NCI-H146 treated with DMSO at 0.1 percent for 48 hours (cell line): ENCODE results near the gene PGA5.
"Not testable (repeated sequence)": the region's sequence is repeated elsewhere in the genome, so short reads cannot be mapped to it uniquely, and the experiment has no call there.

Experiments used
- DNase-seq: peaks from one replicate; lab custom pipeline; 2025; ENCODE audit not compliant: unreplicated experiment; lab: John Stamatoyannopoulos, UW

The PGA5 gene

DNA sequence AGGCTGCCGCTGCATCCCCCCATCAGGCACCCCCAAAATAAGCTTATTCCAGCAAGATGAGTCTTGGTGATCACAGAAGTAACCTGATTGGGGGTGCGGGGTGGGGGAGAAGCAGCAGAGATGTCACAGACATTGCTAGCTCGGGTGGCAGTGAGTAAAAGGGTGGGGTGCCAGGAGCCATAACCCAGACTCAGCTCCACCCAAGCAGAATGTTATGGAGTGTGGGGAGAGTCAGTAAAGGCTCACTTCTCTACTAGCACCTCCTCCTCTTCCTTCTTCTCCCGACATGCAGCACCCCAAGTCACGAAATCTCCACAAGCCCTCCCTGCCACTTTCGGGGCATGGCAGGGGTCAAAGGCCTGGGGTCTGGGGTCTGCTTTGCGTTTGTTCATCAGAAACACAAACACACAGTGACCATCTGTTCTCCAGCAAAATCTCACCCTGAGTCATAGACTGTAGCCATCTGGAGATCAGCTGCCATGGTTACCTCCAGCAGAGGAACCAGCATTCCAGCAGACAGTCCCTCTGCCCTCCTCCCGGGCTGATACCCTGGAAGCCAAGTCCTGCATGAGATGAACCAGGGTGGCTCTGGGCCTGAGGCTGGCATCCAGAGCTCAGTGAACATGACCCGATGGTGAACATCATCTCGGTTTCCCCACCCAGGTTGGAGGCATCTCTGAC lies 14.4 kb upstream of the PGA5 start:
- DNase-seq, result not testable (repeated sequence)

DNA sequence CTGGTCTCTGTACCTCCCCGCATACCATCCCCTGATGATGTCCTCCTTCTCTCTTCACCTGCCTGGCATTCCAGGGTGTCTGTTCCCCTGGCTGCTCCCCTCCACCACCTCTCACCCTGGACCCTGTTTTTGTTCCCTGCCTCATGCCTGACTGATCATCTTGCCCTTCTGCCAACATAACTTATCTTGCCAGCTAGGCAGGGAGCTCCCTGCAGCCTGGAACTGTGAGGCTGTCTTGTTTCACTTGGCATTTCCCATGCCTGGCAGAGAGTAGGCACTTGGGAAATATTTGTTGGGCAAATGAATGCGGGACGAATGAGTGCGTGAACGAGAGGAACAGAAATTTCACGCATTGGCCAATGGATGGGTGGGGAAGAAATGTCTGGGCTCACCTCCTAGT lies 11.5 kb upstream of the PGA5 start:
- DNase-seq, result not testable (repeated sequence)

DNA sequence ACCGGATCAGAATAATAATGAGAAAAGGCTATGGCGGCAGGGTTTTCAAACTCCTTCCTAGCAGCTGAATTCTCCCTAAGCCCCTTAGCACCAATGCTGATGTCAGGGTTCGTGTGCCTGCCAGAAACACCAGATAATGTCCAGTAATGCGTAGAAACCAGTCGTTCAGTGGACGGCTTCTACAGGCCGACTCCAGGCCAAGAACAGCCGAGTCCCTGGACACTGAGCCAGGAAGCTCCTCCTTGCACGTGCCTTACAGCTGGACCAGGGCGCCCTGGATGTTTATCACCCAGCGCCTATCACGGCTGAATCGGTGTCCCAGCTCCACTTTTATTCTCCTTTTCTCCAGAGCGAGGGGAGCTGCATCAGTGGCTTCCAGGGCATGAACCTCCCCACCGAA lies 9.9 kb upstream of the PGA5 start:
- not testable (repeated sequence) for DNase-seq

DNA sequence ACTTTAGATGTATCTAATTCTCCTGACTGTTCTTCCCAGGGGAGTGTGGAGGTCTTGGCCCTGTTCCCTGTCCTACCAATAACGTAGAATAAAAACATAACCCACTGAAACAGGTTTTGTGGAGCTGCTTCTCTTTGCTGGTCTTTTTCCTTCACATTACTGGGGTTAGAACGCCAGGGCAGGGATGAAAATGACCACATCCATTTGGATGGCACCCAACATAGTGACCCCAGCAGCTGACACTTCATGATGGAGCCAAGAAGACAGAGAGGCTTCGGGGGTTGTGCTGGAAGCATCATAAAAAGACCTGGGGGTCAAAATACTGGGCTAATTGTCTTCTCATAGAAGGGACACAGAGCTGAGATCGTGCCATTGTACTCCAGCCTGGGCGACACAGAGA lies 9.4 kb upstream of the PGA5 start:
- not testable (repeated sequence) for DNase-seq

DNA sequence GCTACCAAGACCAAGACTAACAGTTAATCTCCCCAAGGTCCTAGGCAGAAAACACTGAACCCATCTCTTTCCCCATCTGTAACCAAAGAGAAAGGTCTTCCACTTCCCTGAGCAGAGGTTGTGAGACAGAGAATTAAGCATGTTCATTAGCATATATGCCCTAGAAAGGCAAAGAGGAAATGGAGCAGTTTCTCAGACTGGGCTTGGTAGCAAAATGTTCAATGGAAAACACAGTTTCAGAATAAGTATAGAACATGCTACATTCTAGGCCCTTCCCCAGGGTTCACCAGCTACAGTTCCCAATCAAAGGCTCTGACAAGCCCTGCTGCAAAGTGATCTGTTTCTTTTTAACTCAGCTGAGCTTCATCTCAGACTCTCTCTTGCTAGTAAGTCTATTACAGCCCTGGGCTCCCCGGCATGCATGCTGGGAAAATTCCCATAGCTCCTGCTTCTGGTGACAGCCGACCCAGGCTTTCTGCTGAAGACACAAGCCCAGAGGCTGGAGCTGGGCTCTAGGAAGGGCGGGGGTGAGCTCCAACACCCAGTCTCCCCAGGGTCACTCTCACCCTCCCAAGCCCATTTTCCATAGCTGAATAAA lies 8.3 kb upstream of the PGA5 start:
- DNase-seq, result not testable (repeated sequence)

DNA sequence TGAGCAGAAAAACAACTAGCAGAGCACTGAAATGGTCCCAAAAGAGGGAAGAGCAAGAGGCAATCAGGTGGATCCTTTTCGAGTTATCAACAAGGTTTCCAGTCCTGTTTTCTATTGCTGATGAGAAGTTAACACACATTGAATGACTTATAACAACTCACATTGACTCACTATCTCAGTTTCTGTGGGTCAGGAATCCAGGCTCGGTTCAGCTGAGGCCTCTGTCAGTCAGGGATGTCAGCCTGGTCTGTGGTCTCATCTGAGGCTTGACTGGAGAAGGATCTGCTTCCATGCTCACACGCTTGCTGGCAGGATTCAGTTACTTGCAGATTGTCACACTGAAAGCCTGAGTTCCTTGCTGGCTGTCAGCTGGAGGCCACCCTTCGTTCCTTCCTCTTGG lies 3.8 kb upstream of the PGA5 start:
- not testable (repeated sequence) for DNase-seq

DNA sequence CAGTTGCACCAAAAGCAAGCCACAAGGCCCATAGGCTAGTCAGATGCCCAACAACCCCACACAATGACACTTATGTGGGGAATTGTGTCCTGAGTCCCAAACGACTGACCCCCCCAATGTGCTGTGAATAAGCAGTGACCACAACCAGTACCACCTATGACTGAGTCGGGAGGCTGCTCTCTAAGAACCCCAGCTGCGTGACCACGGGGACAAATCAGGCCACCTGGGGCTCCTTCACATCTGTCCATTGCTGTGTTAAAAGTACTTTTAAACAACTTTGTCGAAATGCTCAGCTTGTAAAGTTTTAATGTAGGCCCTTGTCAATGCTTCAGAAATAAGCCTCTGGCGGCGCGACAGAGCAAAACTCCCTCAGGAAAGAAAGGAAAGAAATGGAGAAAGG lies 687 bp upstream of the PGA5 start:
- not testable (repeated sequence) for DNase-seq

DNA sequence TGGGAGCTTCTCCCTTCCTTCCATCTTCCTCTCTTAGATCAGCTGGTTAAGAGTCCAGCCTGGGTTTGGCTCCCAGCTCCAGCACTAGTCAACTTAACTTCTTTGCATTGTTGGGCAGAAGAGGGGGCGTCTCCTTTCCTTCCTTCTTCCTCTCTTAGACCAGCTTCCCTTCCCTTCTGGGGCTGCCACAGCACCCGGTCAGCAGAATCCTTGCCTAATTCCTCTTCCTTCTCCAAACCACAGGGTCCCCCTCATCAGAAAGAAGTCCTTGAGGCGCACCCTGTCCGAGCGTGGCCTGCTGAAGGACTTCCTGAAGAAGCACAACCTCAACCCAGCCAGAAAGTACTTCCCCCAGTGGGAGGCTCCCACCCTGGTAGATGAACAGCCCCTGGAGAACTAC lies 551 bp downstream of the PGA5 start:
- DNase-seq, result not testable (repeated sequence)

DNA sequence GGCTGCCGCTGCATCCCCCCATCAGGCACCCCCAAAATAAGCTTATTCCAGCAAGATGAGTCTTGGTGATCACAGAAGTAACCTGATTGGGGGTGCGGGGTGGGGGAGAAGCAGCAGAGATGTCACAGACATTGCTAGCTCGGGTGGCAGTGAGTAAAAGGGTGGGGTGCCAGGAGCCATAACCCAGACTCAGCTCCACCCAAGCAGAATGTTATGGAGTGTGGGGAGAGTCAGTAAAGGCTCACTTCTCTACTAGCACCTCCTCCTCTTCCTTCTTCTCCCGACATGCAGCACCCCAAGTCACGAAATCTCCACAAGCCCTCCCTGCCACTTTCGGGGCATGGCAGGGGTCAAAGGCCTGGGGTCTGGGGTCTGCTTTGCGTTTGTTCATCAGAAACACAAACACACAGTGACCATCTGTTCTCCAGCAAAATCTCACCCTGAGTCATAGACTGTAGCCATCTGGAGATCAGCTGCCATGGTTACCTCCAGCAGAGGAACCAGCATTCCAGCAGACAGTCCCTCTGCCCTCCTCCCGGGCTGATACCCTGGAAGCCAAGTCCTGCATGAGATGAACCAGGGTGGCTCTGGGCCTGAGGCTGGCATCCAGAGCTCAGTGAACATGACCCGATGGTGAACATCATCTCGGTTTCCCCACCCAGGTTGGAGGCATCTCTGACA lies 4.4 kb downstream of the PGA5 start:
- not testable (repeated sequence) for DNase-seq

DNA sequence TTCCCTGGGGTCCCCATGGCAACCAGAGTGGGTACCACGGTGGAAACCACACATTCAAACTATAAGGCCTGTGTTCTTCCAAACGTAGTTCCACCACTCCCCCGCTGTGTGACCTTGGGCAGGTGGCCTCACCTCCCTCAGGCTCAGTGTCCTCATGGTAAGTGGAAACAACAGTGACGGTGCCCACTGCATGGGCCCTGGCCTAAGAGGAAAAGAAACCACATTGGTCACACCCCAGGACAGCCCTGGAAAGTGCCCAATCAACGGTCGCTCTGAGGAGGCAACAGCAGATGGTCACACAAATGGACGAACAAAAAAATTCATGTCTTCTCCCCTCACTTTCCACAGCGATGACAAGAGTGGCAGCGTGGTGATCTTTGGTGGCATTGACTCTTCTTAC lies 7.1 kb downstream of the PGA5 start:
- DNase-seq, result not testable (repeated sequence)

DNA sequence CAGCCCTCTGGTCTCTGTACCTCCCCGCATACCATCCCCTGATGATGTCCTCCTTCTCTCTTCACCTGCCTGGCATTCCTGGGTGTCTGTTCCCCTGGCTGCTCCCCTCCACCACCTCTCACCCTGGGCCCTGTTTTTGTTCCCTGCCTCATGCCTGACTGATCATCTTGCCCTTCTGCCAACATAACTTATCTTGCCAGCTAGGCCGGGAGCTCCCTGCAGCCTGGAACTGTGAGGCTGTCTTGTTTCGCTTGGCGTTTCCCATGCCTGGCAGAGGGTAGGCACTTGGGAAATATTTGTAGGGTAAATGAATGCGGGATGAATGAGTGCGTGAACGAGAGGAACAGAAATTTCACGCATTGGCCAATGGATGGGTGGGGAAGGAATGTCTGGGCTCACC lies 8.2 kb downstream of the PGA5 start:
- not testable (repeated sequence) for DNase-seq

DNA sequence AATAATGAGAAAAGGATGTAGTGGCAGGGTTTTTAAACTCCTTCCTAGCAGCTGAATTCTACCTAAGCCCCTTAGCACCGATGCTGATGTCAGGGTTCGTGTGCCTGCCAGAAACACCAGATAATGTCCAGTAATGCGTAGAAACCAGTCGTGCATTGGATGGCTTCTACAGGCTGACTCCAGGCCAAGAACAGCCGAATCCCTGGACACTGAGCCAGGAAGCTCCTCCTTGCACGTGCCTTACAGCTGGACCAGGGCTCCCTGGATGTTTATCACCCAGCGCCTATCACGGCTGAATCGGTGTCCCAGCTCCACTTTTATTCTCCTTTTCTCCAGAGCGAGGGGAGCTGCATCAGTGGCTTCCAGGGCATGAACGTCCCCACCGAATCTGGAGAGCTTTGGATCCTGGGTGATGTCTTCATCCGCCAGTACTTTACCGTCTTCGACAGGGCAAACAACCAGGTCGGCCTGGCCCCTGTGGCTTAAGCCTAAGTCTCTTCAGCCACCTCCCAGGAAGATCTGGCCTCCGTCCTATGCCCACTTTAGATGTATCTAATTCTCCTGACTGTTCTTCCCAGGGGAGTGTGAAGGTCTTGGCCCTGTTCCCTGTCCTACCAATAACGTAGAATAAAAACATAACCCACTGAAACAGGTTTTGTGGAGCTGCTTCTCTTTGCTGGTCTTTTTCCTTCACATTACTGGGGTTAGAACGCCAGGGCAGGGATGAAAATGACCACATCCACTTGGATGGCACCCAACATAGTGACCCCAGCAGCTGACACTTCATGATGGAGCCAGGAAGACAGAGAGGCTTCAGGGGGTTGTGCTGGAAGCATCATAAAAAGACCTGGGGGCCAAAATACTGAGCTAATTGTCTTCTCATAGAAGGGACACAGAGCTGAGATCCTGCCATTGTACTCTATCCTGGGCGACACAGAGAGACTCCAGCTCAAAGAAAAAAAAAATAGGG lies 10.1 kb downstream of the PGA5 start:
- DNase-seq, result not testable (repeated sequence)

DNA sequence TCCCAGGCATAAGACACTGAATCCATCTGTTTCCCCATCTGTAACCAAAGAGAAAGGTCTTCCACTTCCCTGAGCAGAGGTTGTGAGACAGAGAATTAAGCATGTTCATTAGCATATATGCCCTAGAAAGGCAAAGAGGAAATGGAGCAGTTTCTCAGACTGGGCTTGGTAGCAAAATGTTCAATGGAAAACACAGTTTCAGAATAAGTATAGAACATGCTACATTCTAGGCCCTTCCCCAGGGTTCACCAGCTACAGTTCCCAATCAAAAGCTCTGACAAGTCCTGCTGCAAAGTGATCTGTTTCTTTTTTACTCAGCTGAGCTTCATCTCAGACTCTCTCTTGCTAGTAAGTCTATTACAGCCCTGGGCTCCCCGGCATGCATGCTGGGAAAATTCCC lies 11.4 kb downstream of the PGA5 start:
- DNase-seq, result not testable (repeated sequence)

DNA sequence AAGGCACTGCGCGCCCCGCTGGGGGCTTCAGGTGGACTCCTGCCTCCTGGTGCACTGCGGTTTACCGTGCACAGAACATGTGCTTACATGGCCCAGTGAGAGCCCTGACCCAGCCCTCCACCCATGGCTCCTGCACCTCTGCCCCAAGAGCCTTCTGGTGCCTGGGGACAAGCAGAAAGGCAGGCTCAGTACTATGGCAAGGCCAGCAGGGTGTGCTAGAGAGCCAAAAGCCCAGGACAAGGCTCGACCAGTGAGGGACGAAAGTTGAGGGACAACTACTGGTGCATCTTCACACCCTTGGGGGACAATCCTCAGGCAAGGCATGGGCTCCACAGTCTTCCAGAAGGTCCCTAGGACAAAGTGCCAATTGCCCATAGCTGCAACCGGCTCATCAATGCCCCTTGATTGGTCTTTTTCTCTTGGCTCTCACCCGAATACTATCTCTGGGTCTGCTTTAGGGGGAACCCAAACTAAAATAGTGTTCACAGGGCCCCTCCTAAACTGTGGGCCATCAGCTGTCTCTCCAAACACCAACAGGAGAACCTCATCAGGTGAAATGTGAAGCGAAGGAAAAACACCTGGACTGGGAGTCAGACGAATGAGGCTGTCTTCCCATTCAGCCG lies 13.5 kb downstream of the PGA5 start:
- DNase-seq, result peak; percentile 19

DNA sequence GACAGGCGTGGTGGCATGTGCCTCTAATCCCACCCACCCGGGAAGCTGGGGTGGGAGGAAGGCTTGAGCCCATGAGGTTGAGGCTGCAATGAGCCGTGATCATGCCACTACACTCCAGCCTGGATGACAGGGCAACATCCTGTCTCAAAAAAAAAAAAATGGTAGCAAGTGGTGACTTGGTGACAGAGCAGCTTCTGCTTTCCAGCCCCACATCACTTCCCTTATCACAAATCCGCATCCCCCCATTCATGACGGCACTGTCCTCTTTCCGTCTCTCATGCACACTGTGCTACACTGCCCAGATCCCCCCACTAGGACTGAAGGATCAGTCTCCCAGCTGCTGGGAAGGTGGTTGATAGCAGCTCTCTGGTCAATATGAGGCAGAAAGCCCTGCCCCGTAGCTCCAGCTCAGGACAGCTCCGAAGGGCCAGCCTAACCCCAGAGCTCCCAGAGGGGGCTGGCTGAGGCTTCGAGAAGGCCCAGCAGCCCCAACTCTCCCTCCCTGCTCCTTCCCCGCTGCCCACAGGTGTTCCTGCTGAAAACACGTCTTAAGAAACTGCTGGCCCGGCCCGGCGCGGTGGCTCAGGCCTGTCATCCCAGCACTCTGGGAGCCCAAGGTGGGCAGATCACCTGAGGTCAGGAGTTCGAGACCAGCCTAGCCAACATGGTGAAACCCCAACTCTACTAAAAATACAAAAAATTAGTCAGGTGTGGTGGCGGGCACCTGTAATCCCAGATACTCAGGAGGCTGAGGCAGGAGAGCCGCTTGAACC lies 15.9 kb downstream of the PGA5 start:
- DNase-seq, result no peak

DNA sequence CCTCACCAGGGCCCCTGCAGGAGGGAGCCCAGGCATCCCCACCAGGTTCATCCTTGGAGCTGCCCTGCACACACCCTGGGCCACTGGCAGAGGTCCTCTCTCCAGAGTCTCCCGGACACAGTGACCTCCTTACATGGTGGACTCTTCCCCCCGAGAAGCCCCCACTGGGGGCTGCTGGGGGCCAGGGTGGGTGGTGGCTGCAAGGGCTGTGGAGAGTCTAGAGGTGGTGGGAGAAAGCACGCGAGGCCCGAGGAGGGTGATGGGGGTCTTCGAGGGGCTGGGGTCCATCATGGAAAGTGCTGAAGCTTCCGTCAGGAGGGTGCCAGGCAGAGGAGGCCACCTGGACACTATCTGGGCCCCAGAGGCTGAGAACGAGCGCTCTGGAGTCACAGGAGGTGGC lies 17.6 kb downstream of the PGA5 start:
- no peak for DNase-seq

DNA sequence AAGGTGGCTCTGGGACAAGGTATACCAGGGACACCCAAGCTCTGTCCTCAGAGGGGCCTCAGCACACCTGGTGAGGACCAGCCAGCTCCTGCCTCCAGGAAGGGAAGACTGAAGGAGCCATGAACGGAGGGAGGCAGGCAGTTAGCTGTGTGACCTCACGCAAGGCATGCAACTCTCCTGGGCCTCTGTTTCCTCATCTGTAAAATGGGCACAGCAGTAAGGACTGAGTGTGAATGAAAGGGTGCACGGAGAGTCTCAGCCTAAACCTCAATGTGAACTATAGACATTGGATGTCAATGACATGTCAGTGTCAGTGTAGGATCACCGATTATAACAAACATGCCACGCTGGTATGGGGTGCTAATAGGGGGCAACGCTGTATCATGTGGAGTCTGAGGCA lies 18.4 kb downstream of the PGA5 start:
- DNase-seq, result no peak

DNA sequence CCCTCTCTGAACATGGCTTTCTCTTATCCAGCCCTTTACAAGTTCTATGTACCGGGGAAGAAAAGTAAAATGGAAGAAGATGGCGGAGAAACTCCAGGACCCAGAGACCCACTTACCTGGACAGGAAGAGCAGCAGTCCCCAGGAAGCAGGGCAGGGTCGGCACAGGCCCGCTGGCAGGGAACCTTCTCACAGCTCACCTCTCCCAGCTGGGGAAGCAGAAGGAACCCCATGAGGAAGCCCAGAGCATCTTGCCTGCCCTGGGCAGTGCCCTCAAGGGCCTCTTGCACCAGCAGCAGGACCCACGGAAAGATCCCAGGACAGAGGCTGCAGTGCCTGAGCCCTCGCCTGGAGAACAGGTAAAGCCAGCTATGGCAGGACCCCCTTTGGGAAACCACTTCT lies 23.4 kb downstream of the PGA5 start:
- no peak for DNase-seq

DNA sequence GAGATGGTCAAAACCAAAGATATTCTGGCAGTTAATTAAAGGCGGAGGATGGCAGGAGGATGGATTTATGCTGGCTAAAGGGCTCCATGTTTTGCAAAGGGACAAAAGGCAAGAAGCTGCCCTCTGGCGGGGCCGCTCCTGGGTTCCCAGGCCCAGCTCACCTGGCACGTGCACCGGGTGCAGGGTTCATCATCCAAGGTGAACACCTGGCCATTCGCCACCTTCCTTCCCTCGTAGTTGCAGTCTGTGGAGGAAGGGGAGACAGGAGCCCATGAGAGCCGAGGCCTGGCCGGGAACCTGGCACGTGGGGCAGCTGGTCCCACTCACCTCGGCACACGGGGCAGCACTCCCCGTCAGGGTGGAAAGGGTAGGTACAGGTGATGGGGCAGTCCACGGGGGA lies 23.8 kb downstream of the PGA5 start:
- DNase-seq, result no peak

DNA sequence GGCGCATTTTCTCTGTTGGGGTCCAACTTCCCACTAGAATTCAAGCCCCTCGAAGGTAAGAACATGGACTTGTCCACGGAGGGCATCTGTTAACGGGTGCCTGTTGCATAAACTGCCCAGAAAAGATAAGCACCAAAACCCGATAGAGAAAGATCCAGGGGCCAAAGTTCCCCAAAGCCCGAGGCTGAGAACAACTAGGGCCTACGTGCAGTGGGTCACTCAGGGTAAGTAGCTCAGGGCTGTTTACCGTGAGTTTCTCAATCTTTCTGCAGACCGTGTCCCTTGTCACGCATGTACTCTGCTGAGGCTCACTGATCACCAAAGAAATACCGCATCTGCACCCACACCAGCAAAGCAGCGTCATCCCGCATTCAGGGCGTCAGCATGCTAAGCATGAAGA lies 24.4 kb downstream of the PGA5 start:
- DNase-seq, result no peak
